Activated T-helper 1 cell treated with anti-CD3 and anti-CD28 coated beads, Interleukin-2, amount 50 U/mL, for 16 hours (primary cell): ENCODE results near the gene FILIP1L.

Experiments
- DNase-seq, 2 donors: peaks; one replicate each; pipeline ENCODE4 v3.0.0-alpha.2; 2020; ENCODE audit warnings: low read depth in 1 of 2, low spot score in 1 of 2

Gene FILIP1L

DNA sequence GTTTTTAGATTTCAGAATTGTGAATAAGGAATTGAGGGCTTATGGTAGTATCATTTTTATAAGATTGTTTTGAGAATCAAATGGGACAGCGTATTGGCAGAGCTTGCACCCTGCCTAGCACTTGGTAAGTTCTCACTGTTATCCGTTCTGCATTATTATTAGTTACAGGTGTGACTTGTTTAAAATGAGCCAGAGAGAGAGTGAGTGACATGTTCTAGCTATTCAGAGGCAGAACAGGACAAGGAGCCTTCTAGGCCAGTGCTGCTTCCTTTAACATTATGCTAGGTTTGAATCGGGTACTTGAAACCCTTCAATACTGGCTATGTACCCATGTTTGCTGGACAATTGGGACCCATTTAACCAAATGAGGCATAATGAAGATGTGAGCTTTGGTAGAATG is 133.7 kb downstream of the FILIP1L start:
- no peak for DNase-seq

DNA sequence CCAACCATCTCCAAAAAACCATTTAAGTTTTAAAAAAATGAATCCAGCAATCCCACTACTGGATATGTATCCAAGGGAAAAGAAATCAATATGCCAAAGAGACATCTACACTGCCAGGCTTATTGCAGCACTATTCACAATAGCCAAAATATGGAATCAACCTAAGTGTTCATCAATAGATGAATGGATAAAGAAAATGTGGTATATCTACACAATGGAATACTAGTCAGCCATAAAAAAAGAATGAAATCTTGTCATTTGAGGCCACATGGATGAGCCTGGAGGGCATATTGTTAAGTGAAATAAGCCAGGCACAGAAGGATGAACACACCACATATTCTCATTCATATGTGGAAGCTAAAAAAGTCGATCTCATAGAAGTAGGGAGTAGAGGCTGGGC is 136.1 kb downstream of the FILIP1L start:
- no peak for DNase-seq

DNA sequence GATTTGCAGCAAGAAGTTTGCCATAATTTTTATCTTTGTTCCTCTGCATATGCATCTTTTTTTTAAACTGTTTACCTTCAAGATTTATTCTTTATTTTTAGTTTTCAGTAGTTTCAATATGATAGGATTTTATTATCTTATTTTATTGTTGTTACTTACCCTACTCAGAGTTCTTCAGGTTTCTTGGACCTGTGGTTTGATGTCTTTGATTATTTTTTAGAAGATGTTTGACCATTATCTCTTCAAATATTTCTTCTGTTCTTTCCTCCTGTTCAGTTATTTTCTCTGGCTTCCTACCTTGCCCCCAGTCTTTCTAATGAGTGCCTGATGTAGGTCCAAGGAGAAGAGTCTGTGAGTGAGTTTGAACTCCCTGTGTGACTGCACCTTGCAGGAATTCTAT is 137.7 kb downstream of the FILIP1L start:
- DNase-seq = no peak

DNA sequence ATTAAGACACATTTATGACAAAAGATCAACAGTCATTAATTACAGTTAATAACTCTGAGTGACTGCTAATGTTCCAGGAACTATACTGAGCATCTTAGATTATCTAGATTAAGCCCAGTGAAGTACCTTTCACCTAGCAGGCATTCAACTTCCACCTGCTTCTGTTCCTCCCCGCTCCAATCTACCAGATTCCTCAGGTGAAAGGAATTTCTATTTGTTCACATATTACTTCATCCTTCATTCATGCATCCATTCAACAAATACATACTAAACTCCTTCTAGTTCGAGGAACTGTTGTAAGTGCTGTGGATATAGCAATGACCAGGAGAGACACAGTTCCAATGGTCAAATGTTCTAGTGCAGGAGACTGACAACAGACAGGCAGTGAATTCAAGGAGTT is 139.3 kb downstream of the FILIP1L start:
- no peak for DNase-seq

DNA sequence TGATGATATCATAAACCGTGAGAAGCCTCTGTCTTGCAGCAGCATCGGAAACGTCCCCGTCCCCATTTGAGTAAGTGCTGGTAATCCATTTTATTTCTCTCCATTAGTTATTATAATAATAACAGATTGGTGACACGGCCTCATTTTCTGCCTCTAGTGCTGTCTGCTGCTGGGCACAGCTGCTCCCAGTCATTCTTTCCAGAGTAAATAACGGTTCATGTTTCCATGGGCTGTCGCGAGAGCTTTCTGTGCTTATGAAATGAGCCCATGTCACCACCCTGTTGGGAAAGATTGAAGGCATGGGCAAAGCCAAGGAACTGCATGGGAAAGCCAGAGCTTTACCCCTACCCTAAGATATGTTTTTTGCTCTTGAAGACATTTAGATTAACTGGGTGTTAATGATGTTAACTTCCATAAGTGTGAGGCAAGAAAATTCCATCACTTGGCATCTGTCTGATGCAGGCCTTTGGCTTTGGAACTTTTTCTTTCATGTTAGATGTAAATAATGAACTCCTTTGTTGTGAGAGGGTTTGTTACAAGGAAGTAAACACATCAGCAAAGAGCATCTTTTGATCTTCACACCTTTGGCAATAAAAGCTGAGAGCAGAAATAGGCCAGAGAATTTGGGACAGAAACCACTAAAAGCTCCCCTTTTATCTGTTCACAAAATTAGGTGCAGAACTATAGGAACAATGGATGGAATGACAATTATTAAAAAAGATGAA is 141.8 kb downstream of the FILIP1L start:
- DNase-seq = no peak

DNA sequence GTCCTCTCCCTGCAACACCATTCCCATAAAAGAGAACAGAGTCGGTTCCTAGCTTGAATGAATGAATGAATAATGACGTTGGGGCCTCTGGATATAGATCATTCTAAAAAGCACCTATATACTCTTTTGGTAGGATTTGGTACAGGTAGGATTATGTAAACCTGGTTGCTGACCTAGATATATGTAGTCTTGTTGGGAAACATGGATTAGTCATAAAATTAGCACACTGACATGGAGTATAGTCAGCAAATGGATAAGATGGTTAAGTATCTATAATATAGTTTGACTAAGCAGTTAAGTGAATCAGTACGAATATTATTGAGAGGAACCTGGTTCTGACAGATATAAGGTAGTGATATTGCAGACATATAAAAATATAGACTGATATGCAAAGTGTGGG is 142.5 kb downstream of the FILIP1L start:
- DNase-seq = no peak

DNA sequence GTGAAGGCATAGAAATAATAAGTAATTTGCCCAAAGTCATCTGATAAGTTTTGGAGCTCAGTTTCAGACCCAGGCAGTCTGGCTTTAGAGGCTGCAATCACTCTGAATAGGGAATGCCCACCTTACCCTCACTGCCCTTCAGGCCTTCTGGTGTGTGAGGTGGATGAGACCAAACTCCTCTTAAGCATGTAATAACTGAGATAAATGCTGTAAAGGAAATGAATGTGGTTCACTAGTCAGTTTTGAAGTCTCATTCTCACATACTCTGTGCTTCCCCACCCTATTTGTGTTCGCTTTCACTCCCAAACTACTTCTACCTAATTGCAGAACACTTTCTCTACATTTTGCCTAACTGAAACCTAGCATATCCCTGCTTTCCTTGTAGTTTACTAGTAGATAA is 144.1 kb downstream of the FILIP1L start:
- no peak for DNase-seq

DNA sequence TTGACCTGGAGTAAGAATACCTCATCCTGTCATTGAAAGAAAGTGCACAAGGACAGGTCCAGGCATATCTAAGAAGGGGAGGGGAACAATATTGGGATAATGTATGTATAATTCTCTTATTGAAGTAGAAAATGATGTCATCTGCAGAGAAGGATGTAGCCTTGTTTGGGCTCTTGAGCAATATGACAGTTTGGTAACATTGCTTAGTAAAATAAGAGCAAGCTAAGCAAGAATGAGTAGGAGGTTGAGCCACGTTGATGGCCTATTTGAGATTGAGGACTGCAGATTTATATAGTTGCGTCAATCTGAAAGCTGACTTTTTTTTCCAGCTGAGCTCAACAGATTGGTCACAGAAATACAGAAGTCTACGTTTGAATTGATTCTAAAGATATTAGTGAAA is 145.2 kb downstream of the FILIP1L start:
- no peak for DNase-seq

DNA sequence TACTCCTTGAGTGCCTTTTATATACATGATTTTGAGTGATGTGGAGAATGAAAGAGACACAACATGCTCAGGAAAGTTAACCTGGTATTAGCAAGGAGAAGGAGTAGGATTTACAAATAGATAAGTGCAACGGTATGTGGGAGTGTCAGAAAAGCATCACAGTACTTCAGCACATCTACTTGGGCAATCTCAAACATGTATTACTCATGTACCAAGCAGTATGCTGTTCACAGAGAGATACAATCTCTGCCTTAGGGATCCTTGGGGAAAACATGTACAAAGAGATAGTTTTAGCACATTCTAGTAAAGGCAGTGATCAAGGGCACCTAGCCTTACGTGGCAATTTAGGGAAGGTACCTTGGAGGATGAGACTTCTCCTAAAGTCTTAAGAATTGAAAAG is 146.5 kb downstream of the FILIP1L start:
- DNase-seq = no peak

DNA sequence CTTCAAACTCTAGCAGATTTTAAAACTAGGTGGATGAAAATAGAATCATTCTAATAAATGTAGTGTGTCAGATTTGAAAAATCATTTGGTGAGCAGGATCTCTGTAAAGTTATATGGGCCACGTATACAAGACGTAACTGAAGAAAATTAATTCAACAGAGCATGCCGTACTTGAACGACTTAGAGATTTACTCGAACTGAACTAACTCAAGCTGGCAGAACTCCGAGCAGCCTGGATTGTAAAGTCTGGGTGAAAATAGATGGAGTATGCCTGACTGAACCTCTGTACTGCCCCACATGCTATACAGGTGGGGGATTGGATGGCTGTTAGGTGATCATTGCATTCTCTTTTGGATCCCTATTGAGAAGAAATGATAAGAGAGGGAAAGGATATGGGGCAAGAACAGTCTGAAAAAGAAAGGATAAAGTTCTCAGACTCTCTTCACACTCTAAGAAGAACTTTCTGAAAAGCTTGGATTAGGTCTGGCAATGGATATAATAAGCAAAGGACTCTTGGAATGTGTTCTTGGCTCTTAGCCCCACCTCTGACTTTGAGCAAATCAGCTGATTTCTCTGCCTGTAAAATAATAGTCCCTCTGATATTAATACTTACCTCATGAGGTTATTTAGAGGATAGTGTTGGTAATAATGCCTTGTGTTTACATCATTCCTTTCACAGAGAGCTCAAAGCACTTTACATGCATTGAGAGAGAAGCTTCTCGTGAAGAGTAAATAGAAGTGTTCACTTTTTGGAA is 147.5 kb downstream of the FILIP1L start:
- DNase-seq = no peak

DNA sequence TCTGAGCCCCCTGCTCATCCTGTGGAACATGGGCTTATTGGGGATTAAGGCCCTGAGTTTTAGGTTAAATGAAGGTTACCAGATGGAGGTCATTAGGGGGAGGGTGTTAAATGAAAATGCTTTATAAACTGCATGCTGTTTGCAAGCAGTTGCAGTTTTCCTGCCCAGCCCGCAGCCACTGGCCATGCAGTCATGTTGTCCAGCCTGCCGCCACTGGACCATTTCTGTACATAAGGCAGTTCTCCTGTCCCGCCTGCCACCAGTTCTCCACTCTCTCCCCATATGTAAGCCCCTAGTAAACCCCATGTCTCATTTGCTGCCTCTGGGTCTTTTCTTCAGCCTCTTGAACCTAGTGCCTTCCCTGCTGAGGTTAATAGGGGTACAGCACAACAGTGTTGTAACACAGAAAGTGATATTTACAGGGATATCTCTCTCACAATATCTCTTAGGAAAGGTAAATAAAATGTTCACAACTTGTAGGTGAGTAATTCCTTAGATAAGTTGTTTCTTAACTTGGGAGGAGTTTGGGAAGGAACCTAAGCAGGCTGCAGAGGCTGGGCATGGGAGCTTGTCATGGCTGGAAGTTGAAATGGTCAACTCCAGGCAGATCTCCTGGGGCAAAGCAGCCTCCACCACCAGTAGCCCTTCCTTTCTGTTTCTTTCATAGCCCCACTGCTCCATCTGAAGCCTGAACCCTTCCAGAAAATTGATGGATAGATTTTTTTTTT is 148.5 kb downstream of the FILIP1L start:
- DNase-seq = no peak

DNA sequence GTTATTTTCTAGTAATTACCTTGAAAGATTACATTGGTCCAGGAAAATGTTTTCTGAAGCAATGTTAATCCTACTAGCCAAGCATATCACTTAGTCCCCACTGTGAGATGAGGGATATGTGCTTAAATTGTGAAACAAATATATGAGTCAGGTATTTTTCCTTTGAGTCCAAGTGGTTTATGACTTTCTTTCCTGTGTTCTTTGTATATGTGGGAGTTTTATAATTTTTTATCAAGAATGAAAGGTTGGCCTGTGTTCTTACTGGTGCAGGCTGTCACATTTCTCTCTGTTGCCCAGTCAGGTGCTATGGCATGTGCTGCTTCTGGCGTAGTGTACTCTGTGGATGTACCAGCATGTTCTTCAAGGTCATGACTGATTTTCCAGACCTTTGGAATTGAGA is 149.2 kb downstream of the FILIP1L start:
- DNase-seq = no peak

DNA sequence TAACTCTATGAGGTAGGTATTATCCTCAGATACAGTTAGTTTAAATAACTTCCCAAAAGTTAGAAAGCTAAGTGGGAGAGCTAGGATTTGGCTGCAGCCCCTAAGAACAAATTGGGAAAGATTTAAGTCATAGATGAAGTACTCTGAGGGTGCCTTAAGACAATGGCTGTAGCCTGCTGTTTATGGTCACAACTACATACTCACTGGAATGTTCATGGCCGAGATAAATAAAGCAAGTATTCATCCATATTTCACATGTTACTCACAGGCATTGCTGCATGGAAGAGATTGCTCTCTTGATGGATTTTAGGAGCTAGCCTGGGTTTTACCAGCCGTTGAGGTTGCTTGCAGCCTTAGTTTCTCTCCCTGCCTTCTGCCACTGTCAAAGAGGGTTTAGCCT is 151.6 kb downstream of the FILIP1L start:
- DNase-seq = no peak

DNA sequence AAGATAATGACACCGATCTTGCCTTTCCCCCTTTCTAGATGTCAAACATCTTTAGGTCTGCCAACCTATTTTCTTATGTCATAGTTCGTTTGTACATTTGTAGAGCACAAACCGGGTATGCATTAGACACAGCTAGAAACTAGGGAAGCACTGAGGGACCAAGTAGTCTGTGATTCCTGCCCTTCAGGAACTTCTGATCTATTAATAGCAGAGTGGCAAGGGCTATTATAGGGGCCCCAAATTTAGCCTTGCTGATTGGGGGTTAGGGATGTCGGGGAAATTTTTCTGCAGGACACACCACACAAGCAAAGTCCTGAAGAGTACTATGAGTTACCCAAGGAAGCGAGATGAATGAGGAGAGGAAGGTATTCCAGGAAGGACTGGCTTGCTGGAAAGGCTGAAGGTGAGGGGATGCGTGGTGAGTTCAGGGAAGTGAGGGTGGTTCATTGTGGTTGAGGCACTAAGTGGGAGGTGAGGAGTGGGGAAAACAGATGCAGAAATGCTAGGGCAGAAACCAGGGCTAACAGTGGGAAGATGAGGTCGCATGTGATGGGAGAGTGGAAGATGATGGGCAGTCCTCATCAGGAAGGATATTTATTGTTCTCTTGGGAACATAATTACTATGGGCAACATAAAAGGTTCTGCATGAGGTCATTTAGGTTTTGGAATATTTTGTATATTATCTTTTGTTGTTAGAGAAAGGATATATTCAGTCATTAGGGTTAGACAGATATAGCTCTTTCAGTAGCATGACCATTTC is 152.4 kb downstream of the FILIP1L start:
- DNase-seq = no peak

DNA sequence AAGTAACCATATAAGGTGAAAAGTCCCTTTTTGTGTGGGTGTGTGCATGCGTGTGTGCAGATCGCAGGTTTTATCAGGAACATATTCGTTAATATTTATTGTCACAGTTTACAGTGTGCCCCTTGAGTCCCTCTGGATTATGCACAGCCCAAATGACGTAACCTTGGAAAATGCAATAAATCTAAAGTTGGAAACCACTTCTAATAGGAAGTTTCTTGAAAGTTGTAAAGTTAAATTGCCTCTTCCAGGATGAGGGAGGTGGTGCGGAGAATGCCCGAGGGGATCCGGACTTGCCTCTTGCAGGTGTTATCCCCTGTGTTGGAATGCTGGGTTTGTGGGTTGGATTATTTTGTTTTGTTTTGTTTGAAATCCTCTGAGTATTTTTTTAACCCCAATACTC is 153.4 kb downstream of the FILIP1L start:
- DNase-seq = no peak

DNA sequence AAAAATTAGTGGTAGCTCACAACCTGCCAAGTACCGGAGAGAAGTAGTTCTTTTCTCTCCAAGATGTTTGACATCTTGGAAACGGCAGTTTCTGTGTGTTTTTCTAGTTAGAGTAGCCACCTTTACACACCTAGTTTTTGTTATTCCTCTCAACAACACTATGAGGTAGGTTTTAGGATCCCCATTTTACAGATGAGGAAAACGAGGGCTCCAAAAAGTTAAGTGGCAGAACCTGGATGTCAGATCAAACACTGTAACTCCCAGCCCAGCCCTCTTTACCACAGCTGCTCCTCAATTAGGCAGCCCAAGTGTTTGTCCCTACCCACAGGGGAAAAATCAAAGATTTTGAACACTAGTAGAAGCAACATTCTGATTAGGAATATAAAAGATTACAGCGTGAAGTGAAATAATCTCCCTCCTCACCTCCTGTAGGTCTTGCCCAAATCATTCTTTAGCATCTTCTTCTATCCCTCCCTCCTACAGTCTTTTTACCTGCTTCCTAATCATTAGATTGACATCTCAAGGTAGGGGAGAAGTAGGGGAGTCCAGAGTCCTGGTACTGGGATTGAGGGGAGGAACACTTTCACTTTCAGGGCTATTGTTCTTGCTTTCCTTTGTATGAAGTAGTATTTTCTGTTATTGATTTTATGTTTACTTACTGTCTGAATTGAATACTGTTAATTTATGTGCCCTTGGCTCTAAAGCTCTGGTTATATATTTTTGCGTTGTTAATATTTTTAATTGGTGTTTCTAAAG is 154.0 kb downstream of the FILIP1L start:
- DNase-seq = no peak

DNA sequence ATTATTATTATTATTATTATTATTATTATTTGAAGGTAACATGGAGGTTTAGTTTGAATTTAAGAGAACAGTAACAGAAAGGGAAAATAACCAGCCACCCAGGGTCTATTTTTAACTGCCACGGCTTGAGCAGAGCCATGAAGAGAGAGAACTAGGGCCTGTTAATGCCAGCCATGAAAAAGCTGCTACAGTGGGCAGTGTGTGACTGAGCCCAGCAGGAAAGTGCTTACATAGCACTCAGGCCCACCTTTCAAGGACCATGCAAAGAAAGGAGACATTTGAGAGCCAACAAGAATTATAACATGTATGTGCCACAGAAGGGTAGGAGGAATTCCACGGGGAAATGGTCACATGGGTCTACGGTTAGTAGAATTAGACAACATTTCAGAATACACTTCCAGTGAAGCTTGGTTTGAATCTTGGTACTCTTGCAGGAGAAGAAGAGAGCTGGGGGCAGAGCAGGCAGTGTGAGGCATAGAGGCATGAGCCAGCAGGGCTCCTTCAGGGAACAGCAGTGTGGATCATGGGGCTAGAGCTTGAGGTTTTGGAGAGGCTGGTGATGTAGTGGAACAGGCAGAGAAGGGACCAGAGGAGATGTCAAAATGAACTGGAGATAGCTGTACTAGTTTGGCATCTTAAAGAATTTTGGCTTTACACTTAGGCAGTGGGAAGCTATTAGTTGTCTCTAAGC is 155.9 kb downstream of the FILIP1L start:
- no peak for DNase-seq

DNA sequence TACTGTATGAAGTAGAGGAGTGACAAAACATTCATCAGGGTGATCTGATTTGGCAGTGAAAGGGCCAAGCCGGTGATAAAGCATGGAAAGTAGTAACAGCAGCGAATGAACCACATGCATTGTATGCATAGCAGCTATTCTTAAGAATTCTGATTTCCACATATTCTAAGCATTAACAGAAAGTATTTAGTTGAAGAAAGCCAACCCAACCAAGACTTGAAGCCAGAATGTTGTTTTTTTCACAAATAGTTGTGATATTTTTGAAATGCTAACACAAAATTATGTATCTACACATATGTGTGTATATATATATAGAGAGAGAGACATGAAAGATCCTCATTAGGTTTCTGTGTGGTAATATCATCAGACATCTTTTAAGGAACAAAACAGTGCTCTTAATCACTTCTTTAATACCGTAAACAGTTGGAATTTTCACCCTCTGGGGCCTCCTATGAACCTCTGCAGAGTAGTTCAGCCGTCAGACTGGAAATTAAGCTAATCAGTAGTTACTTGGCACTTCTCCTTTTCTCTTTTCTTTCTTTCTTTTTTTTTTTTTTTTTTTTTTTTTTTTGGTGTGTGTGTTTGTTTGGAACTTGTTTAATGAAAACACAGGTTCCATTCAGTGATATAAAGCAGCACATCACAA is 157.0 kb downstream of the FILIP1L start:
- DNase-seq = no peak

DNA sequence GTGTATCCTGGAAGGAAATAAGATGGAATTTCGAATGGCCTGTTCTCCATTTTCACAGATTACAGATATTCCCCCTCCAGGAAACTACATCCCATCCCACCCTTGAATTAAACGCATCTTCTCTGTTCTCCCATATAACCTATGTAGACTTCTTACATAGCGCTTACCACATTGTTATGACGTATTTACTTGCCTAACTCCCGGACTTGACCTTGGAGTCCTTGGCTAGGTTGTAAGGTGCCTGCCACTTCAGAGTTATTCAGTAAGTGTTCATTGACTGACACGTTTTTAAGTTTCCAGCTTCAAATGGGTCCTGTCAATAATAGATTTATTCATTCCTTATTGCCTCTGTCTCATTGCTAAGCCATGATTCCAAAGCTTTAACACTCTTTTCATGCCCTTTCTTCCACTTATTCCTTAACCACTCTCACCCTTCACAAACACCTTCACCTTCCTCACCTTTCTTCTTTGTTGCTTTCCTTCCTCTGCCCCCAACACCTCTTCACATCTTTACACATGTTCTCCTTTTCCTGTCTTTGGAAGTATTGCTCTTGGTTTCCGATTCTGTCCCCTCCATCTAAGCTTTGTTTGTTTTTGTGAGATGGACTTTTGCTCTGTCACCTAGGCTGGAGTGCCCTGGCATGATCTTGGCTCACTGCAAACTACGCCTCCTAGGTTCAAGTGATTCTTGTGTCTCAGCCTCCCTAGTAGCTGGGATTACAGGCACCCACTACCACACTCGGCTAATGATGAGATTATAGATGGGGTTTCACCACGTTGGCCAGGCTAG is 158.3 kb downstream of the FILIP1L start:
- DNase-seq = no peak
